Measurements from ENCODE around the gene METTL27.

DNA sequence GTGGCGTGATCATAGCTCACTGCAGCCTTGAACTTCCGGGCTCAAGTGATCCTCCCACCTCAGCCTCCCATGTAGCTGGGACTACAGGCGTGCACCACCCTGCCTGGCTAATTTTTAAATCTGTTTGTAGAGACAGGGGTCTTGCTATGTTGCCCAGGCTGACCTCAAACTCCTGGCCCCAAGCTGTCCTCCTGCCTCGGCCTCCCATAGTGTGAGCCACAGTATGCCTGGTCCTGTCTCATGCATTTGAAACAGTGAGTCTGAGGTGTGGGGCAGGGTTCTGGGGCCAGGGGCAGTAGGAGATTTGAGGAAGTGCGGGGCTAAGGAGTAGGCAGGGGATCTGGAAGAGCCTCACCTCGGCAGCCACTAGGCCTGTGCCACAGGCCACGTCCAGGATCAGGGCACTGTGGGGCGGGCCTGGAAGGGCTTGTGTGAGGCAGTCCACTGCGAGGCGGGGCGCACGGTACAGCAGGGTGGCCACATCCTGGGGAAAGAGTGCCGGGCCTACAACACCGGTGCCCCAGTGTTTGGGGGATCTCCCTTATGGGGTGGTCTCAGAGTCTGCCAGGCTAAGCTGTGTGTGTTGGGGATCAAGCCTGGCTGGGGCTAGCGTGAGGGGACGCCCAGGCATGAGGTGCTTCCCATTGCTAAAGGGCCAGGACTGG is 1.5 kb downstream of the METTL27 start:
- TF ChIP-seq CTCF (IDR thresholded peaks at IDR 0.05) (no peak), POLR2A (IDR thresholded peaks at IDR 0.05) (no peak)
